IPS-18c (cell line): ENCODE data around the gene TMEM54.

ENCODE experiments used
- H3K4me3 ChIP-seq: 2 replicates; pipeline ENCODE4 v1.7.0; 2013; ENCODE audit warnings: low read depth, mild to moderate bottlenecking, low read length, moderate library complexity; ENCODE audit not compliant: insufficient read depth
- H3K9me3 ChIP-seq: one replicate; pipeline ENCODE4 v1.6.1; 2013; ENCODE audit warnings: mild to moderate bottlenecking, low read length, moderate library complexity; ENCODE audit not compliant: control insufficient read depth, insufficient read depth

TMEM54 gene, protein sequence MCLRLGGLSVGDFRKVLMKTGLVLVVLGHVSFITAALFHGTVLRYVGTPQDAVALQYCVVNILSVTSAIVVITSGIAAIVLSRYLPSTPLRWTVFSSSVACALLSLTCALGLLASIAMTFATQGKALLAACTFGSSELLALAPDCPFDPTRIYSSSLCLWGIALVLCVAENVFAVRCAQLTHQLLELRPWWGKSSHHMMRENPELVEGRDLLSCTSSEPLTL

DNA sequence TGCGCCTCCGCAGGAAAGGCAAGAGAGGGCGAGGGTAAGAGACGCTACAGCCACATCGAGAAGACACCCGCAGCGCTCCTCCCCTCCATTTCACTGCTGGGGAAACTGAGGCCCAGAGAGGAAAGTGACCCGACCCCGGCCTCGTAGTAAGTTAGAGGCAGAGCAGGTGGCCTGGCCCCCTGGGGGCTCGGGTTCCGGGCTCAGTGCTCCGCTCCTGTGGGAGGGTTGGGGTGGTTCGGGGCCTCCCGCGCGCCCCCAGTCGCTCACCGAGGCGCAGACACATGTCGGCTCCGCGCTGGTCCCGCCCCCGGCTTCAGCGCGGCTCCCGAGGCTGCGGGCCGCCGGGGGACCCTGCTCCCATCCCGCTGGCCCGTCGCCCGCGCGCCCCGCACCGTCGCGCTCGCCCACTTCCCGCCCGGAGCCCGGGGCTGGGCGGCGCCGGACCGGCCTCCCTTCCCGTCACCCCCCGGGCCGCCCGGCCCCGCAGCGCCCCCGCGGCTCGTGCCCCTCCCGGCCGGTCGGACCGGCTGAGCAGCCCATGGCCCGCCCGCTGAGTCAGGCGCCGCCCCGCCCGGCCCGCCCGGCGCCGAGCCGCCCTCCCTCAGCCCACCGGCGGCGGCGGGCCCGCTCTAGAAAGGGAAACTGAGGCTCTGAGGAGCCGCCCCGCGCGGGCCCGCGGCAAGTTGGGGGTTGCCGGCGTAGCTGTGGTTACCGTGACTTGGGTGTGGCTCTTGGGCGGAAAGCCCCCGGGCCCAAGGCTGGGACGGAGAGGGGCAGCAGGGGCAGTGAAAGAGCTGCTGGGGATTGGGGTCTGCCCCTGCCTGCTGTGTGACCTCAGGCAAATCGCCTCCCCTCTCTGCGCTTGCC is at the start of gene TMEM54:
Gene TMEM54, minus strand, starts transcription at position 434 of the 867 bp plus-strand sequence. Its CDS starts 151 bp downstream, at position 283.
- Histone ChIP-seq H3K4me3 (peak within 1 kb of the TSS; percentile 51), H3K9me3 (peaks cover 2% of the 10 kb centered on the region)

DNA sequence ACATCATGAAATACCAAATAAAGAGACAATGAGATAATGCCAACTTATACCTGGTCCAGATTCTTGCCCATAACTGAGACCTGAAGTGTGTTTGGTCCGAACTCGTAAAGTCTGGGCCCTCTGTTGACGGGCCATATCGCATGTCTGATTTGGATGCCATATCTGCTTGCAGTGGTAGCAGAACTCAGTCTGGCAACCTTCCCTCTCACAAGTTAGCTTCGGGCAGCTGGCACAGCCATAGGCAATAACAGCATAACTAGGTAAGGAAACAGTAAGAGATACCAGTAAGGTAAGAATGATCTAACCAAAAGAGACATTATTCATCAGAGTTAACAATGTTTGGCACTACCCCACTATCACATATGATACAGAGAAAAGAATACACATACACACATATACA is 48.3 kb upstream of the TMEM54 start:
- no peaks in the 10 kb centered on the region for H3K9me3 ChIP-seq
- no peak overlapping the region for H3K4me3 ChIP-seq

DNA sequence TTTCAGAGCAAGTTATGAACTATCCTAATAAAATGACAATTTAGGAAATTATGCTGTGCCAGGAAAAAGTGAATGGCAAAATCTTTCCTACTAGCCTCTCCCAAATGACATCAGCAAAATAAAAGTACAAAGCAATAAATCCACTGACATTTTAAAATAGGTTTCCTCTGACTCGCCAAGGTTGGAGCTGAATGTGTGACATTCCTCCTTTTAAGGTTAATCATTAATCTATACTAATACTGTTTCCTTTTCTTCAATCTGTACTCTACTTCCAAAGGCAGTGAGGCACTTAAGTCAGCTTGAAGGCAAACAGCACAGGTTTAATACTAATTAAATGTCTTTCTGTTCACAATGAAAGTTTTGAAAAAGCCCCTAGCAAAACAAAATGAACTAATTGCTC is 47.7 kb upstream of the TMEM54 start:
- Histone ChIP-seq H3K4me3 (no peak overlapping the region), H3K9me3 (no peaks in the 10 kb centered on the region)

DNA sequence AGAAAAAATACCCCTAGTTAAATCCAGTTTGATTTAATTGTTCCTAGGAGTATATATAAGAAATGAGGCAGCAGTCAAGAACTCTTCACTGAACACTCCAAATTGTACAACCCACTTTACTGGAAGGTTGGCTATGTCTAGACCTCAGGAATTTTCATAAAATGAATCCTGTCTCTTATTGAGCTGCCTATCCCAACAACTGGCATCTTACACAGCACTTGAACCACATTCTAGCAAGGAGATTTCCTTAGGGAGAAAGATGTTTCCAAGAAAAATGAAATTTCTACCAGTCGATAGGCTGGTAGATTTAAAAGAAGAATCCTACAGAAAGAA is 47.2 kb upstream of the TMEM54 start:
- Histone ChIP-seq H3K4me3 (no peak overlapping the region), H3K9me3 (no peaks in the 10 kb centered on the region)

DNA sequence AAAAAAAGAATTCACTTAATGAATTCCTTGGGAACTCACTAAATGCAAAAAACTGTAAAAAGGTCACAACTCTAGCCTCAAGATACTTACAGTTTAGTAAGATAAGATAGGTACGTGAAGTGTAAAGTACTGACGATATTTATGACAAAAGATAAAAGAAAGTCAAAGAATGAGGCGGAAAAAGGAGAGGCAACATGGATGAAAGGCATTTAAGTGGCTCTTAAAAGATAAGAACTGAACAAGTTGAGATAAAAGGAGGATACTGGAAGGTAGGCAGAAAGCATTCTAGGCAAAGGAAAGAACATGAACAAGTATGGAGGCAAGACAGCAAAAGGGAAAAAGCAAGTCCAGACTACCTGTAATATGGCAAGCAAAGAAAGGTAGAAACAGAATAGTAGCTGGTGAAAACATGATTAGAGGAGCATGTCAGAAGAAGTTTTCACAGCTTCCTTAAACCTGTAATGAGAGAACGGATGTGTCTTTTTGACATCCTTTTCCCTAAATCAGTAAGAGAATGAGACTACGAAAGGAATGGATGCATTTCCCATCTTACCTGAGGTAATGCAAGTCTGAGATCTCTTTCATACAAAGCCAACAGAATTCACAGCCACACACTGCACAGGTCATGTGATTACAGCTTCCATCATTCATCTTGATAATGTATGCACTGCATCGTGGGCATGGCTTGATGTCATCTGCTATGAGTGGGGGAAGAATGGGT is 46.6 kb upstream of the TMEM54 start:
- Histone ChIP-seq H3K9me3 (no peaks in the 10 kb centered on the region), H3K4me3 (no peak overlapping the region)

DNA sequence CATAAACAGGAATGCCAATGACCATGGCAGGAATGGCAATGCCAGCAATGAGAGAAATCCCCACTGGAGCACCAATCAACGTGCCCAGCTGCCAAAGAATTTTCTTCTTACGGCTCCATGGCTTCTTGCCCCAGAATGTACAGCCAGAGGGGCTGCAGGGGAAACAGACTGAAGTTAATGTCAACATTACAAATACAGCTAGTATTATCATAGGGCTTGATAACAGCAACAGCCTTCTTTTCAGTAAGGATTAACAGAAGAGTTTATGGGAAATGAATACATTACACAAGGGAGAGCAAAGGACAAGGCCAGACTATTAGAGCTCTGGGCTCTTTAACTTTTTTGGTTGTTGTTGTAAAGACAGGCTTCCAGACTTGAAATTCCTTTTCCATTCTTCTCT is 45.2 kb upstream of the TMEM54 start:
- H3K4me3 ChIP-seq = no peak overlapping the region

DNA sequence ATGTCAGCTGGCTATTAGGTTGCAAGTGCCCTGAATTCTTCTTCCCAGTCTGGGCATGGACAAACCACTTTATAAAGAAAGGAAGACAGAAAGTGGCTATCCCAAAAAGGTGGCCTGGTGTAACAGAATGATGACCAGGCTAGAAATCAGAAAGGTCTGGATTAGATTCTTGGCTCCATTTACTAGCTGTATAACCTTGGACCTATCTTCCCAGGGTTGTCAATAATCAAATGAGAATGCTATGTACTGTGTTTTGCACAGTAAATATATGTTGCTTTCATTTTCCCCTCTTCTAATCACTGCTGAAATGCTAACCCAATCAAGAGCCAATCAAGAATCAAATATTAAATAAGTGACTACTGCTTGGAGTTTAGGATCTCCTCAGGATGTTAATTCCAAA is 43.0 kb upstream of the TMEM54 start:
- H3K9me3 ChIP-seq = no peaks in the 10 kb centered on the region
- no peak overlapping the region for H3K4me3 ChIP-seq

More for the DNA sequence above, 45.2 kb upstream of the TMEM54 start:
- no peaks in the 10 kb centered on the region for H3K9me3 ChIP-seq

DNA sequence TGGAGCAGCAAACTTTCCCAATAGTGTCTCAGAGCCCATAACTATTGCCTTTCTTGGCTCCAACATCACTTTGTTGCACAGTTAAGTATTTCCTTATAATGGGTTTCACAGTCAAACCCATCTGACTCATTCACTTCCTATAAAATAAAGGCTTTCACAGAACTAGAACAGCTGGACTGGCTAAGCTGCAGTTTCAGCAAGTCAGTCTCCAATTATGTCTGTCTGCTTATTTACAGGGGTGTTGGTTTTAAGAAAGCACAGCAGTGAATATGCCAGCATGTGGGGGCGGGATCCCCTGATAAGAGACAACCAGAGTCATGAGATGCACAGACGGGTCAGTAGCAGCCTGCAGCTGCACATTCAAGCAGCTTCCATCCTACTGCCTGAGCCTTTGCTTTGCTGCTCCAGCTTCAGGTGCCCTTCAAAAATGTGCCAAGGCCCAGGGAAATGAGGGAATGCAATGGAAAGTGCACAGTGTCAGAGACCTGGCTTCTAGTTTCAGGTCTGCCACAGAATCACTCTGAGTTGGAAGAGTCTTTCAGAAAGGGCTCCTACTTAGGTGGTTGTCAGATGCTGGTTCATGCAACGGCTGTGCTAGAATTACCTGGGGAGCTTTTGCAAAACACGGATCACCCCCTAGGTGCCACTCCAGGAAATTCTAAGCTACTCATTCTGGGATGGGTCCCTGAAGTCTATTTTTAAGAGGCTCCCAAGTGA is 38.6 kb upstream of the TMEM54 start:
- H3K9me3 ChIP-seq = no peaks in the 10 kb centered on the region
- no peak overlapping the region for H3K4me3 ChIP-seq

DNA sequence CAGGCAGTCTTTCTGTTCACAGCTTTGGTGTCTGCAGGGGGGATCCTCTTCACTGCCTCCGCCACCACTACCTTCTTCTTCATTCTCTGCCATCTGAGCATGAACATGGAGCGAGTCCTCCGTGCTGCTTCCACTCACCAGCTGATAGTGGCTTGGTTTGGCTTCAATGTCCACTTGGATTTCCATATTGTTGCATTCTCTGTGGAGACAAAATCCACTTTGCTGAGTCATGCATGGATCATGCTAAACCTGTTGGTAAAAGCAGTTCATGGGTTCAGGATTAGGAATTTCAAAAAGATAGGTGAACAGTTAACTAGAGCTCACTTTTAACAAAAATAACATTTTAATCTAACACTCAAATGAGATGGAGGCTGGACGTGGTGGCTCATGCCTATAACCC is 35.9 kb upstream of the TMEM54 start:
- Histone ChIP-seq H3K4me3 (no peak overlapping the region), H3K9me3 (no peaks in the 10 kb centered on the region)

DNA sequence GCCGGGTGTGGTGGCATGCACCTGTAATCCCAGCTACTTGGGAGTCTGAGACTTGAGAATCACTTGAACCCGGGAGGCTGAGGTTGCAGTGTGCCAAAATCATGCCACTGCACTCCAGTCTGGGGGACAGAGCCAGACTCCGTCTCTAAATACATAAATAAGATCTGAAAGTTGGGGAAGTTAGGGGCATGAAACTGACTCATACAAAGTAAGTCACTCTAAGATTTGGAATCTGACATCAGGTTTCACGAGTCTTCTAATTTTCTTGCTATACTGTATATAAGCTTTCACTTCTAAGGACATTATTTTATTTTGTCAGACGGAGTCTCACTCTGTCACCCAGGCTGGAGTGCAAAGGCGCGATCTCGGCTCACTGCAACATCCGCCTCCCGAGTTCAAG is 33.3 kb upstream of the TMEM54 start:
- Histone ChIP-seq H3K4me3 (no peak overlapping the region), H3K9me3 (no peaks in the 10 kb centered on the region)

DNA sequence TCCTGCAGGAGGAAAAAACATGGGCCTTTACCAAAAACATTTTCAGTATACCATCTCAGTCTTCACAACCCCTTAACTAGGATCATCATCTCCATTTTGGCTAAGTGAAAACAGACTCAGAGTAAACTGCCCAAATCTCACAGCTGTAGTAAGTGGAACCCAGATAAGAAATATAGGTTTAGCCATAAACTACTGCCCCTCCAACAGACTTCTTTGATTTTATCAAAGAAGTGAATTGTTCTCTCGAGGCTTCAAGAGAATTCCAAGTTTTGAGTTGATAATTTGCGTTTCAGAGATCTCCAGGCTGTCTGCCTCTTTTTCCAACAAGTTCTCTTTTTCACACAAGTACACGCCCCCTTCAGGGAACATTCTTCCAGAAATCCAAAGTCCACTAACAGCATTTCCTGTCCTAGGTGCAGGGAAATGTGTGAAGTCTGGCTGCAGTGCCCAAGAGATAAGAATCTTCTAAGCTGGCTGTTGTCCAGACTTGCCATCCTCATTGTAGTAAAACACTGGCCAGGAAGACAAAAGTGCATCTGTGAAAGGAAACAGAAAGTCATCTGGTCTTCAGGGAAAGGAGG is 32.6 kb upstream of the TMEM54 start:
- no peak overlapping the region for H3K4me3 ChIP-seq
- H3K9me3 ChIP-seq = no peaks in the 10 kb centered on the region

DNA sequence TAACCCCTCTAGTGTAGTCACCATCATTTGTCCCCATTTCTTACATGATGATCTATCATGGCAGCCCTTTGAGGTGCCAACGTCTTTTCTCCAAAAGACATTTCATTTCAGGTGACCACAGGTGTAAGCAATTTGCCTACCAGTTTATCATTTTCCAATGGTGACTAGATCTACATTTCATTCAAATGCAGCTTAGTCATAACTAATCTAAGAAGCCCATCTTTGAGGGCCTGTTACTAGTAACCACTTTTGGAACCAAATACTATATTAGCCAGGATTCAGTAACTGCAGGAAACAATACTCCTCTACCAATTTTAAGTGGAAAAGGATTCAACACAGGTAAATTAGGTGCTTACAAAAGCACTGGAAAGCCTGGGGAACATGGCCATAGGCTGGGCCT is 30.6 kb upstream of the TMEM54 start:
- no peaks in the 10 kb centered on the region for H3K9me3 ChIP-seq
- no peak overlapping the region for H3K4me3 ChIP-seq

DNA sequence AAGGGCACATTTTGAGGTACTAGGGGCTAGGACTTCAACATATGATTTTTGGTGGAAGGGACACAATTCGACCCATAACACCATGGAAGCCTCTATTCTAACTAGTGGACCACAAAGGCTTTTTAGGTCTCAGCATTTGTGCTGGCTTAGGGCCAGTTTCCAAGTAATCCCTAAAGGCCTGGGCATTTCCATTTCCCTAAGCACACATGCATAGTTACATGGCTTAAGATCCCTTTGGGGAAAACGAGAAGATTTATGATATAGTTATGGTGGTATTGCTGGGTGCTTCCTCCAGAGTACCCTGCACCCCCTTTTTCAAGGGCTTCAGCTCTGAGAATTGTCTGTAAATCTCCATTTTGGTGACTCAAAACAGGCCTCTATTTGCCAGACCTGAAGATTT is 28.2 kb upstream of the TMEM54 start:
- Histone ChIP-seq H3K4me3 (no peak overlapping the region), H3K9me3 (no peaks in the 10 kb centered on the region)

DNA sequence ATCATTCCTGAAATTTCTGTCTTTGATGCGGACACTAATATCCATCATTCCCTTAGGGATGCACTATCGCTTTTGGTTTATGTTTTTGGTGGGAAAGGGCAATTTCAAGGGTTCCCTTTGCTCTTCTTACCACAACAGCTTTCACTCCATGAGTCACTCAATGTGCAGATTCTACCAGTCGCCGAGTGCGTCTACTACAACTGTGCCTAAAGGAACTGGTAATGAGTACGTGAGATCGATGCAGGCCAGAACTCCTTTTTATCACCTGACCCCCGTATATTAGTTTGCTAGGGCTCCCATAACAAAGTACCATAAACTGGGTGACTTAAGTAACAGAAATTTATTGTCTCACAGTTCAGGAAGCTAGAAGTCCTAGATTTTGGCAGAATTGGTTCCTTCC is 27.5 kb upstream of the TMEM54 start:
- no peaks in the 10 kb centered on the region for H3K9me3 ChIP-seq
- no peak overlapping the region for H3K4me3 ChIP-seq

DNA sequence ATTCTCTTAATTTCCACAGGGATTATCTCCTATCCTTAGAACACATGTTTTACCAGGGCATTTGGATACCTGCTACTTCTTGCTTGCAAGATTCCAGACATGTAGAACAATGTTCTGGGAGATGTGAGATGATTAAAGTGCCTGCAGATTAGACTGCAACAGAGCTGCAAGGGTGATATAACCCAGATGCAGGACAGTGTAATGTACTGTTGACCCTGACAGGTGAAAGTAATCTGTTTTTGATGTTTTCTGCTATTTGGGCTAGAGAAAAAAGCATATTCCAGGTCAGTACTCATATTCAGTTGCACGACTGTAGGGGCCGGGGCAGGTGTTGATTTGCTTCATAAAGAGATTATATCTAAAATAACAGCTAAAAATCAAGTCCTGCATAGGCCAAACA is 27.1 kb upstream of the TMEM54 start:
- Histone ChIP-seq H3K9me3 (no peaks in the 10 kb centered on the region), H3K4me3 (no peak overlapping the region)

DNA sequence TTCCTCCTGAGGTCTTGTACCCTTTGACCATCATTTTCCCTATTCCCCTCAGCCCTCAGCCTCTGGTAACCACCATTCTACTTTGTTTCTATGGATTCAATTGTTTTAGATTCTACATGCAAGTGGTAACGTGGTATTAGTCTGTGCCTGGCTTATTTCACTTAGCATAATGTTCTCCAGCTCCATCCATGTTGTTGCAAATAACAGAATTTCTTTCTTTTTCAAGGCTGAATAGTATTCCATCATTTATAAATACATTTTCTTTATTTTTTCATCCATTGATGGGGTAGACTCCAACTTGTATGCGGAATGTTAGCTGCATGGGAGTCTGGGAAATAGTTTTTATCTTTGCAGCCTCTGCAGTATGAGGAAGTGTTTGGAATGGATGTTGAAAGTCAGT is 26.3 kb upstream of the TMEM54 start:
- Histone ChIP-seq H3K9me3 (no peaks in the 10 kb centered on the region), H3K4me3 (no peak overlapping the region)

DNA sequence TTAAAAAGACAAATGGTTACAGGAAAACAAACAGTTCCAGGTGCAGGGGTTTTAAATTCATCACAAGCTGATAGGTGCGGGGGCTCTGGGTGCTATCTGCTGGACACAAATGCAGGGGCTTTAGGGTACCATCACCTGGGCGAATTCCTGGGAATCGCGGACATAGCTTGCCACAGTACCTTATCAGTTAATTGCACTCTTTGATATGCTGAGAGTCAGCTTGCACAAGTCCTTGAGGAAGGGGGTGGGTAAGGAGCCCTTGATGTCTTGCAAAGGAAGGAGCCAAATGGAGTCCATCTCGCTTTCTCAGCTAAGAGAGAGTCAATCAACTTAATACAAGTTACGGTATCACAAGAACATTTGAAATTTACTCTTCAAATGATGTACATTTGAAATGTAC is 25.4 kb upstream of the TMEM54 start:
- no peaks in the 10 kb centered on the region for H3K9me3 ChIP-seq
- no peak overlapping the region; the same call in 1 of the 2 replicates for H3K4me3 ChIP-seq
